Caco-2 (cell line): Measurements from ENCODE around the gene HSPA12A. TPM values are rescaled to one million over a fixed set of nuclear protein-coding genes. Genes with fewer than 3 reads are reported as not detected.
A peak's percentile ranks its signal among the peaks of the same experiment; 100 is the strongest.

Experiments used
- BruUV-seq: library from RNA; stranded (reverse); fragments of 400-500 nt; replicated peaks from 2 replicates; lab custom pipeline; 2021; lab: Mats Ljungman, UMichigan
- CTCF ChIA-PET: fragments of 300-600 bp; sonication (Branson Sonifier 250); formaldehyde crosslinking; loops from one replicate; lab custom pipeline; 2022; ENCODE audit warnings: antibody characterized with exemption; lab: Charles Lee
- POLR2A ChIA-PET: fragments of 300-600 bp; sonication (Branson Sonifier 250); formaldehyde crosslinking; loops from one replicate; lab custom pipeline; 2022; ENCODE audit warnings: antibody characterized with exemption; lab: Charles Lee
- DNase-seq, 2 experiments: peaks; one replicate each; pipeline versions ENCODE4 v3.0.0 to v3.0.0-alpha.2; 2020 to 2022
- H3K27me3 ChIP-seq: replicated peaks from 2 replicates; pipeline ENCODE4 v1.6.0; 2011; ENCODE audit warnings: low read length; ENCODE audit not compliant: control insufficient read depth, insufficient read depth
- H3K36me3 ChIP-seq: 2 replicates; pipeline ENCODE4 v1.5.1; 2011; ENCODE audit warnings: low read length; ENCODE audit not compliant: control insufficient read depth, insufficient read depth
- H3K4me1 ChIP-seq: fragments of 250-450 bp; sonication (Bioruptor Pico); 2 replicates; pipeline ENCODE4 v1.5.1; 2020; ENCODE audit warnings: mild to moderate bottlenecking
- H3K4me3 ChIP-seq: 2 replicates; pipeline ENCODE4 v1.5.1; 2011; ENCODE audit warnings: low read depth, mild to moderate bottlenecking, control low read depth, low read length
- H3K9me3 ChIP-seq: fragments of 250-450 bp; sonication (Bioruptor Pico); 2 replicates; pipeline ENCODE4 v1.5.1; 2020; ENCODE audit warnings: mild to moderate bottlenecking, moderate library complexity
- H3K27ac Mint-ChIP-seq: one replicate; pipeline ENCODE4 v1.8.0; 2022; ENCODE audit warnings: mixed read lengths; ENCODE audit not compliant: unreplicated experiment
- H3K27me3 Mint-ChIP-seq: one replicate; pipeline ENCODE4 v1.8.0; 2022; ENCODE audit warnings: mixed read lengths; ENCODE audit not compliant: insufficient read depth, unreplicated experiment
- H3K36me3 Mint-ChIP-seq: one replicate; pipeline ENCODE4 v1.8.0; 2022; ENCODE audit warnings: mild to moderate bottlenecking, mixed read lengths; ENCODE audit not compliant: insufficient read depth, unreplicated experiment
- H3K4me1 Mint-ChIP-seq: one replicate; pipeline ENCODE4 v1.8.0; 2022; ENCODE audit warnings: low read depth, mixed read lengths; ENCODE audit not compliant: unreplicated experiment
- H3K4me3 Mint-ChIP-seq: one replicate; pipeline ENCODE4 v1.8.0; 2022; ENCODE audit warnings: mild to moderate bottlenecking, moderate library complexity, mixed read lengths; ENCODE audit not compliant: unreplicated experiment
- H3K9me3 Mint-ChIP-seq: one replicate; pipeline ENCODE4 v1.8.0; 2022; ENCODE audit warnings: mixed read lengths; ENCODE audit not compliant: unreplicated experiment
- CTCF ChIP-seq, 2 experiments: fragments of 200-600 bp in 1 of 2; IDR thresholded peaks; 1 replicate in 1 of 2; 2 replicates in 1 of 2; pipeline versions ENCODE4 v1.5.1 to v1.8.0; 2011 to 2022; ENCODE audit warnings: antibody characterized with exemption in 1 of 2, control low read depth in 1 of 2, inconsistent platforms in 1 of 2, low read depth in 1 of 2, low read length in 1 of 2, mild to moderate bottlenecking in 1 of 2, moderate library complexity in 1 of 2; ENCODE audit not compliant: insufficient read depth in 1 of 2, severe bottlenecking in 1 of 2, unreplicated experiment in 1 of 2
- intact Hi-C: fragments of 100-400 bp; cut with micrococcal nuclease; formaldehyde crosslinking; loops from one replicate; pipeline ENCODE4 v1.10.0; 2022; ENCODE audit not compliant: unreplicated experiment
- total RNA-seq: library from RNA; stranded (reverse); gene quantifications from 2 replicates; pipeline ENCODE4 v1.2.3, GENCODE V29; 2022

The HSPA12A gene
- total RNA-seq, 1 experiment from 2014 or later = 27.0 TPM

- peaks cover 11% of the 10 kb centered on the region for H3K27me3 Mint-ChIP-seq
- CTCF ChIA-PET = interaction anchor here (0.7 to 3.3 kb wide), 13 partner anchors 9 to 387 kb away, joined by 3 to 20 read pairs (median 4); partner anchors contain the start of gene ENO4
- Histone ChIP-seq H3K27me3 (no peaks in the 10 kb centered on the region), H3K4me3 (peak overlapping the region; percentile 25; the same call in 1 of the 2 replicates), H3K4me1 (0 out of 2 replicates have a peak, but pooled peaks cover 4% of the 10 kb centered on the region), H3K9me3 (no peaks in the 10 kb centered on the region), H3K36me3 (no peaks in the 10 kb centered on the region)
- peak; percentile 70 to 86 for DNase-seq
- no peaks in the 10 kb centered on the region for H3K4me1 Mint-ChIP-seq
- intact Hi-C loops = loop anchor here (1.0 to 5.0 kb wide), 5 partner anchors 45 to 276 kb away; partner anchors contain the start of gene HSPA12A
- peak overlapping the region; percentile 53 for H3K4me3 Mint-ChIP-seq
- BruUV-seq = no TSS peak
- POLR2A ChIA-PET = interaction anchor here (0.7 kb wide), 1 partner anchor 281 kb away, joined by 3 read pairs; no protein-coding TSS in a partner anchor
- H3K27ac Mint-ChIP-seq = no peak overlapping the region
- H3K9me3 Mint-ChIP-seq = no peaks in the 10 kb centered on the region
- no peaks in the 10 kb centered on the region for H3K36me3 Mint-ChIP-seq
- TF ChIP-seq CTCF (IDR thresholded peaks at IDR 0.05; ENCODE audit: insufficient read depth in 1 of 2, low read depth in 1 of 2, low read length in 1 of 2, severe bottlenecking in 1 of 2, unreplicated experiment in 1 of 2) = peak; percentile 95 to 96
Measured at GRCh38 chr10:116787893-116788665, 45.7 kb upstream of the HSPA12A start.

GRCh38 chr10:116787053-116787659 lies 44.8 kb upstream of the HSPA12A start:
- Mint-ChIP-seq H3K4me1 (no peaks in the 10 kb centered on the region), H3K27ac (no peak overlapping the region), H3K4me3 (peak overlapping the region; percentile 53), H3K27me3 (peaks cover 10% of the 10 kb centered on the region), H3K36me3 (no peaks in the 10 kb centered on the region), H3K9me3 (no peaks in the 10 kb centered on the region)
- no TSS peak for BruUV-seq
- no peak overlapping the region for H3K4me3 ChIP-seq
- intact Hi-C loops = loop anchor here (5.0 kb wide), 1 partner anchor 275 kb away; no protein-coding TSS in a partner anchor
- TF ChIP-seq CTCF (IDR thresholded peaks at IDR 0.05; ENCODE audit: insufficient read depth in 1 of 2, low read depth in 1 of 2, low read length in 1 of 2, severe bottlenecking in 1 of 2, unreplicated experiment in 1 of 2) = no peak
- H3K4me1 ChIP-seq = 0 out of 2 replicates have a peak, but pooled peaks cover 4% of the 10 kb centered on the region
- POLR2A ChIA-PET = no interaction called here
- CTCF ChIA-PET = interaction anchor here (0.7 to 3.3 kb wide), 10 partner anchors 10 to 439 kb away, joined by 3 to 20 read pairs (median 5); no protein-coding TSS in a partner anchor
- H3K27me3 ChIP-seq = no peaks in the 10 kb centered on the region
- no peak for DNase-seq
- no peaks in the 10 kb centered on the region for H3K9me3 ChIP-seq
- no peaks in the 10 kb centered on the region for H3K36me3 ChIP-seq

- 0 out of 2 replicates have a peak, but pooled peaks cover 4% of the 10 kb centered on the region for H3K4me1 ChIP-seq
- Mint-ChIP-seq H3K36me3 (no peaks in the 10 kb centered on the region), H3K27ac (no peak overlapping the region), H3K9me3 (no peaks in the 10 kb centered on the region), H3K27me3 (peaks cover 7% of the 10 kb centered on the region), H3K4me1 (no peaks in the 10 kb centered on the region), H3K4me3 (no peak overlapping the region)
- H3K4me3 ChIP-seq = no peak overlapping the region
- TF ChIP-seq CTCF (IDR thresholded peaks at IDR 0.05; ENCODE audit: insufficient read depth in 1 of 2, low read depth in 1 of 2, low read length in 1 of 2, severe bottlenecking in 1 of 2, unreplicated experiment in 1 of 2) = no peak
- H3K36me3 ChIP-seq = no peaks in the 10 kb centered on the region
- BruUV-seq = no TSS peak
- H3K9me3 ChIP-seq = no peaks in the 10 kb centered on the region
- ChIA-PET CTCF (no interaction called here), POLR2A (no interaction called here)
- H3K27me3 ChIP-seq = no peaks in the 10 kb centered on the region
- intact Hi-C loops = loop anchor here (5.0 kb wide), 1 partner anchor 274 kb away; no protein-coding TSS in a partner anchor
- DNase-seq = no peak
Measured at GRCh38 chr10:116785867-116786266, 43.5 kb upstream of the HSPA12A start.
